ENCODE results near the gene CEP85. TPM values are rescaled to one million over a fixed set of nuclear protein-coding genes. Genes with fewer than 3 reads are reported as not detected.

The CEP85 gene
- total and polyA plus RNA-seq, 2 of the 13 experiments (the other 11 are each of a cell fraction or from before 2014, with no cell fraction given), result 16.1 to 26.7 TPM

- CTCF ChIA-PET (ENCODE audit: low intra/inter-chr PET ratio, low total read pairs), result no interaction called here
- no peak overlapping the region for H2AFZ ChIP-seq (ENCODE audit: low read length)
- peaks cover 3% of the 10 kb centered on the region for H3K79me2 ChIP-seq (ENCODE audit: insufficient read depth, low read length)
- no peaks in the 10 kb centered on the region for H4K20me1 ChIP-seq (ENCODE audit: insufficient read depth, low read length)
- H3K9ac ChIP-seq (ENCODE audit: insufficient read depth, low read depth, low read length), result no peak overlapping the region
- ATAC-seq (no peak), FAIRE-seq (no peak), DNase-seq (ENCODE audit: low spot score) (no peak)
- H3K4me1 ChIP-seq (ENCODE audit: insufficient read depth, low read length), result no peaks in the 10 kb centered on the region
- TF ChIP-seq ZNF33A (CRISPR knock-in tag; IDR thresholded peaks at IDR 0.05; ENCODE audit: borderline replicate concordance) (no peak), ZNF672 (CRISPR knock-in tag; IDR thresholded peaks at IDR 0.05) (no peak), POLR2AphosphoS2 (IDR thresholded peaks at IDR 0.05; ENCODE audit: low read depth, low read length) (no peak), NPAS2 (CRISPR knock-in tag; IDR thresholded peaks at IDR 0.05; ENCODE audit: borderline replicate concordance) (no peak), GPN1 (CRISPR knock-in tag; IDR thresholded peaks at IDR 0.05; ENCODE audit: borderline replicate concordance) (no peak), ETV5 (CRISPR knock-in tag; IDR thresholded peaks at IDR 0.05; ENCODE audit: borderline replicate concordance) (no peak), NFIB (CRISPR knock-in tag; IDR thresholded peaks at IDR 0.05; ENCODE audit: borderline replicate concordance) (no peak), ELF3 (CRISPR knock-in tag; IDR thresholded peaks at IDR 0.05) (no peak), NCOR1 (IDR thresholded peaks at IDR 0.05; ENCODE audit: borderline replicate concordance, low read length) (no peak), ZNF10 (CRISPR knock-in tag; IDR thresholded peaks at IDR 0.05; ENCODE audit: borderline replicate concordance, low read depth) (no peak), KDM5A (IDR thresholded peaks at IDR 0.05; ENCODE audit: borderline replicate concordance, low read length) (no peak), MBD4 (IDR thresholded peaks at IDR 0.05; ENCODE audit: borderline replicate concordance, low read length) (no peak), EZH2 (conservative IDR thresholded peaks at IDR 0.05; ENCODE audit: low read depth, low read length) (no peak), NCOA2 (CRISPR knock-in tag; IDR thresholded peaks at IDR 0.05) (no peak), ZNF138 (CRISPR knock-in tag; IDR thresholded peaks at IDR 0.05; ENCODE audit: low read depth) (no peak), PITX1 (CRISPR knock-in tag; IDR thresholded peaks at IDR 0.05) (no peak)
- H3K36me3 ChIP-seq (replicated peaks in 1 of 2; ENCODE audit: control insufficient read depth in 1 of 2, insufficient read depth in 2 of 2, low read length in 2 of 2), result peaks cover 11 to 59% of the 10 kb centered on the region in 2 experiments
- H3K4me2 ChIP-seq (ENCODE audit: low read depth, low read length), result no peak overlapping the region
- H3K4me3 ChIP-seq (replicated peaks in 1 of 3; ENCODE audit: insufficient read depth in 1 of 3, low read depth in 2 of 3, low read length in 3 of 3), result no peak overlapping the region
- no peak overlapping the region for H3K27ac ChIP-seq (ENCODE audit: extremely low read length, insufficient read depth, low read length)
- in situ Hi-C loops (cut with HindIII; ENCODE audit: extremely low pct_ligation_motif_present, low pct_unique_long_range_greater_than_20kb), result no loop called here
- H3K27me3 ChIP-seq (ENCODE audit: control insufficient read depth in 1 of 2, insufficient read depth in 2 of 2, low read length in 2 of 2), result no peaks in the 10 kb centered on the region
- POLR2A ChIA-PET, result no interaction called here
- 89% methylated on average over 7 of the region's 7 CpGs for WGBS (ENCODE audit: low lambda C conversion rate)
- H3K9me3 ChIP-seq (ENCODE audit: low read length), result no peaks in the 10 kb centered on the region
- no TSS peak for BruUV-seq (replicated peaks)
- intact Hi-C loops (cut with micrococcal nuclease; ENCODE audit: unreplicated experiment), result no loop called here
These were observed 18.7 kb downstream of the CEP85 start for GRCh38 chr1:26252718-26253117.

Measured in HepG2 (cell line).